GM19467 (cell line): Measurements from ENCODE around the gene ELMO1.

ENCODE experiments used
- ATAC-seq: cut with Tn5 transposase; IDR thresholded peaks from one replicate; pipeline ENCODE4 v1.9.1; 2021; ENCODE audit warnings: mild to moderate bottlenecking, moderate library complexity; ENCODE audit not compliant: unreplicated experiment

The ELMO1 gene

DNA sequence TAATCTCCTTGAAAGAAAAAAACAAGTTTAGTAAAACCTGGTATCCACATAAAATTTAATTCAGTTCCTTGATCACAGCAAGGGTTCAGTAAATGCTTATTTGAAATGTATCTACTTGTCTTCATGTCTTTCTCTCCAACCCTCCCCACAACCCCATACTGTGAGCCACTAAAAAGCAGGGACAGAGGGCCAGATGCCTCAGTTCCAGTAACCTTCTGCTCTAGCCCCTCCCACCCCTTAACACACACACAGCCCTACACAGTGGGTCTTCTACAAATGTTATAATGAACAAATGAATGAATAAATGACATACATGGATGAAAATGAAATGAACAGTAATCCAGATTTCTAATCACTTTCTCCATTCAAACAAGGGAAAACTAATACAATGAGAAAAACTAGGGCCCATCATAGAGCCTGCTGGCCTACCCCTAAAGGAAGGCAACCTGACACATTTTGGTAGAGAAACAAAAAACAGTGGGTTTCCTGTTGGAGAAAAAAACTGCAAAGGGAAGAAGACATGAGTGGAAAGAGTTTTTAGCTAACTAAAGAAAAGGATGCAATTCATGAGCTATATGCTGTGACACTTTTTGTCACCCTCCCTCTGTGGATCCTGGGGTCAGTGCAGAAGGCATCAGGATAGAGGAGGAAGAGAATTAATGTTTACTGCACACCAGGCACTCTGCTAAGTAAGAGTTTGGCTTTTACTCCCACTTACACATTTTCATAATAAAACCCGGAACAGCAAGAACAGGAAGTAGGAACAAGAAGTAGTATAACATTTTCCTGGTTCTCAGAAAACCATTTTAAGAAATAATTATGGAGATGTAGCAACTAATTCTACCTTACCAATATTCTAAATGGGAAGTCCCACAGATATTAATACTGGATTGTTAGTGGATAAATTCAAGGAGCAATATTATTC lies 38.1 kb downstream of the ELMO1 start:
- no peak for ATAC-seq

DNA sequence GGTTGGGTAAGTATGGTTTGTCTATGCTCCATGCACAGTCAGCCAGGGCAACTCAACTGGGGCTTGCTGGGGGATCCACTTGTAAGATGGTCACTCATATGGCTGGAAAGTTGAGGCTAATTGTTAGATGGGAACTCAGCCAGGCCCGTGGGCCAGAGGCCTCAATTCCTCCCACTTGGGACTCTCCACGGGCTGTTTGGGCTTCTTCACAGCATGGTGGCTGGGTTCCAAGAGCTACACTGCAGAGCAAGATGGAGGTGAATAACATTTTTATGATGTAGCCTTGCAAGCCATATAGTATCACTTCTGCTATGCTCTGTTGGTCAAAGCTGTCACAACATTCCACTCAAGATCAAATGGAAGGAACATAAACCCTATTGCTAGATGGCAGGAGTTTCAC lies 39.2 kb downstream of the ELMO1 start:
- no peak for ATAC-seq

DNA sequence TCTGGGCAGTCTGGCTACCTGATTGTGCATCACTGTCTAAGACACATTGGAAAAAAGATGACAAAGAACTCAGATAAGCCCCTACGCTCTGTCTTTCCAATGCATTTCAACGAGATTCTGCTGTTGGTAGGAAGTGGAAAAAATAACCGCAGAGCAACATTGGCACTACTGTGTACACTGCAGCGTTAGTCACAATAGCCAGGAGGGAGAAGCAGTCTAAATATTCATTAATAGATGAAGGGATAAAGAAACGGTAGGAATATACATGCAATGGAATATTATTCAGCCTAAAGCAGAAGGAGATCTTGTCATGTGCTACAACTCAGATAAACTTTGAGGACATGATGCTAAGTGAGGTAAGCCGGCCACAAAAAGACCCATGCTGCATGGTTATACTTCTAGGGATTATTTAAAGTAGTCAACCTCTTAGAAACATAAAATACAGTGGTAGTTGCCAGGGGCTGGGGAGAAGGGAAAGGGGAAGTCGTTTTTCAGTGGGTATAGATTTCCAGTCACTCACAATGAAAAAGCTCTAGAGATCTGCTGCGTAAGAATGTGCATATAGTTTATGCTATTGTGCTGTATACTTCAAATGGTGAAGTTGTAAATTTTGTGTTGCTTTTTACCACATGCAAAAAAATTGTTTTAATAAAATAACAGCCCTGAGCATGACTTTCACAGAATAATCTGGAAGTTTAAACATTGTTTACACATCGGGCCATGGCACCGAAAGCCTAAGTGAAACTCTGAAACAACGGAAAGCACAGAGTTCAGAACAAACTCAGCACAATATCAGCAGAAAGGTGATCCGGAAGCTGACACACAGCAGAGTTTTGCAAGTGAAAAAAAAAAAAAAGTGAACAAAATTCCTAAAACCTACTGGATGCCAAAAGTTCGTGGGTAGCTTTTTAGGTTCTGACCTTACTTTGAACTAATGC lies 40.1 kb downstream of the ELMO1 start:
- no peak for ATAC-seq

DNA sequence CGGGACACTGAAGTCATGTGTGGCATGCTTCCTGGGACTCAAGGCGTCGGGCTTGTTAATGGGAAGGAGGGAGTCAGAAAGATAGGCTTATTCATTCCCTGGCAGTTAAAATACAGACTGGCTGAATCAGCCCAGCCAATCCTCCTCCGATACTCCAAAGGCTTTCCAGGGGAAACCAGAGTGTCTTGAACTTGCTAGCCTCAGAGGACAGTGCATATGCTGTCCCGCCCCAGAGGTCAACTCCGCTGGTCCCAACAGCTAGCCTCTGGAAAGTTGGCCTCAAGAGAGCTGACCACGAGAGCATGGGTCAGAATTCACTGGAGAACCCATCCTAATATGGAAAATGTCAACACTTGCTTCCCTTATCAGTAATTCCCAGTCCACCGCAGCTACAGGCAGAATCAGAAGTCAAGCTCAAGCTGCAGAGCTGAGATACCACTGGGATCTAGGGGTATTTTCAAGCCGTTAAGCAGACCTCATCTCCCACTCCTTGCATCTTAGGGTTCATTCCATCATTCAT lies 43.0 kb downstream of the ELMO1 start:
- ATAC-seq, result no peak

DNA sequence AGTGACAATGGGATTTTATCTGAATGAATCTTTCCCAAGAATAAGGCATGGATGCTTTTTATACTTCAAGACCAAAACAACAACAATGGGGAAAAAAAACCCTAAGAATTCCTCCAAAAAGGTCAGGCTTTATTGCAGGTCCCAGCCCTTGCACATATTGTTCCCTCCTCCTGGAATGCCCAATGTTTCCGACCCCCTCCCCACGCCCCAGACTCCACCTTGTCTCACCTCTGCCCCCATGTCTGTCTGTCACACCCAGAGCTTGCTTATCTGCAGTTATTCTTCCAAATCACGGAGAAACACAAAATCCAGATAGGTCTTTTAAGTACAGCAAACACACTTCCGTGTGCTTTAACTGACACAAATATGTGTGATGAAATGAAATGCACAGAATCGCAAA lies 43.5 kb downstream of the ELMO1 start:
- ATAC-seq, result no peak

DNA sequence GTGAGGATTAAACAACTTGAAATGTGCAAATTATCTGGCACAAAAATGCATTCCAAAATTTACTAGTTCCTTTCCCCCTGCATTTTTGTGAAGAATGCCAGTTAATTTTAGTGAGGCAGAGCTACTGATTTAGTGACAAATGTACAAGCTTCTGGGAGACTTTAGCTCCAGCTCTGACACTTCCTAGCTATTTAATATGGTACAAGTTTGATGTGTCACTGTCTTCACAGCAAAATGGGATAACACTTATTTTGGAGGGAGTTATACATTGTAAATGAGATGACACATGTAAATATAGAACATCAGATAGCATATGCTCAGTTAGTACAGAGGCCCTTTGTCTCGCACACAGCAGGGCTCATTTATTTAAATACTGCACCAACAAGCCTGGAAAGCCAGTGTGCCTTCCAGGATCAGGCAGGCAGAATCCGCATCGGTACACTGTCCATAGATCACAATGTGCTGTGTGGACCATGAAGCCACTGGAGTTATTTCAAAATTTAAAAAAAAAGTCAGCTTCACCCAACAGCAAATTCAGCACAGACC lies 48.7 kb downstream of the ELMO1 start:
- ATAC-seq, result no peak

DNA sequence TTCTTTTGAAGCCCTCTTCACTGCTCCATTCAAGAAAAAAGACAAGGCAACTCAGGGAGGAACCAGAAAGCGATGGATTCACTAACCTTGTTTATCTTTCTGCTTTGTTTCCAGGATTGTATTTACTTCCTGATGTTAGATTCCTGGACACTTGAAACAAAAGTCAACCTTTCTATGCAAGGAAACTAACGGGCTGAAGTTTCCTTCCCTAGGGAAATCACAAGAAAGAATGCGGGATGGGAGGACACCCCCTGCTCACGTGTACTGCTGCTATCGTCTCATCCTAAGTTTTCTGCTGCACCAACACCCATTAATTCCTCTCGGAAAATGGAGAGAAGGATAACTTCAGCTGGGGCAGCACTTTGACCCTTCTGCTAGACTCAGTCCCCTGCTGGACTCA lies 50.3 kb downstream of the ELMO1 start:
- no peak for ATAC-seq

DNA sequence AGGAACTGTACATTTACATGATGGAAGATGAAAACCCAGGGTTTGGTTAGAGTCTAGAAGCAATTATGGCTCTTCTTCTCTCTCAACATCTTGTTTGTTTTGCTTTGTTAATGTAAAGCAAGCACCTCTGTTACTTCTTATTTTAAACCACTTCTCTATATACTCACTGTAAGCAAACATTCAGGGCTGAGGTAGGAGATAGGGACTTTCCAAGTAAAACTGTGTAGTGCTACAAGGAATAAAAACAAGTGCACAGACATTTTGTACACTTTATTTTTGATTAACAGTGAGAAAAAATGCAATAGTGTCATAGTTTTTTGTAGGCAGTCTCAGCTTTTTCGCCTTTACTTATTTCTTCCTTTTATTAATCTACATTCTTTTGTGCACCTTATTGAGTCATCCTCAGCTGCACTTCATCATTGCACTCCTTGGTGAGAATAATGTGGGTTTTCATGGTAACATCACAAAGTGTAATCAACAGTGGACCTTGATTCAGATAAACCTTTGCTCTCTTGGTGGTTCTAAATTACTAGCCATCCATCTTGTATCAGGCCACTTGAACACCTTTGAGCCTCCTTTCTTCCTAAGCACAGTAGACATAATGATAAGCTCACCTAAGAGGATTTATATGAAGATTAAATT lies 52.9 kb downstream of the ELMO1 start:
- ATAC-seq, result no peak

DNA sequence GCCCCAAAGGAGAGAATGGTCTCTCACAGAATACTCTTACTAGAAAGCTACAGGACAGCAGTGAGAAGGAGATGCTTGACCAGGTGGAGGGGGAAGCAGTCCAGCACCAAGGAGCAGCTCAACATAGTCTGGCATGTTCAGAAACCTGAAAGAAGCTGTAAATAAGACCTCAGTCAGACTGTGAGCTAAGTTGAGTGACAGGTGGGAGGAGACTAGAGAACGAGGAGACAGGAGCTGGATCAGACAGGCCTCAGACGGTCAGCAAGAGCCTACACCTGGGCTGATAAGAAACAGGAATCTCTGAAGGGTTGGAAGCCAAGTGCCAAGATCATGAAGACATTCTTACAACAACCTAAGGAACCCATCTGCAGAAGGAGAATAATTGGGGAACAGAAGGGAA lies 54.5 kb downstream of the ELMO1 start:
- ATAC-seq, result no peak

DNA sequence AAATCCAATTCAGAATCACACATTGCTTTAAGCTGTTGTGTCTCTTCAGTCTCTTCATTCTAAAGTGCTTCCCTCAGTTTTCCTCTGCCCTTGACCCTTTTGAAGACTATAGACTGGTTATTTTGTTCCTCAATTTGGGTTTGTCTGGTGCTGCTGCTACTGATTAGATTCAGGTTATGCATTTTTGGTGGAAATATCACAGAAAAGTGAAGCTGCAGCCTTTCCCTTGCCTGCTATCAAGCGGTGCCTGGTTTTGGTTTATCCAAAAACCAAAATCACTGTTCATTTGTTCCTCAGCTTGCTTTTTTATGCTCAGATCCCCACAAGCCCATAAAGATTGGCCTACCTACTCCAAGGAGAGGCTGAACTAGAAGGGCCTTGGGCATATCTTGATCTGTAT lies 55.2 kb downstream of the ELMO1 start:
- ATAC-seq, result no peak

DNA sequence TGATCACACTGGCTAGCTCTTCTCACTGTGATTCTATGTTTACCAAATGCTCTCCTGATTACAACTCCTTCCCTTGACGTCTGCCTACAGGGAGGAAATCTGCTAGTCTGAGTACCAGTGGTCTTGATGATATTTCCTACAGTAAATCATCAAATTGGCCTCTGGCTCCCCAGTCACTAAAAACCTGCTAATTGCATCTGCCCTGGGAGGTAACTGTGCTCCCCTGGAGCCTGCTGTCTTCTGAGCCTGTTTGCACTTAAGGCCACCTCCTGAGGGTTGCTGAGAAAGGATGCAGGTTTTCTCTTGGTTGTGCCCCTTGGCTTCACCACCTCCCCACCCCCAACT lies 56.0 kb downstream of the ELMO1 start:
- ATAC-seq, result no peak

DNA sequence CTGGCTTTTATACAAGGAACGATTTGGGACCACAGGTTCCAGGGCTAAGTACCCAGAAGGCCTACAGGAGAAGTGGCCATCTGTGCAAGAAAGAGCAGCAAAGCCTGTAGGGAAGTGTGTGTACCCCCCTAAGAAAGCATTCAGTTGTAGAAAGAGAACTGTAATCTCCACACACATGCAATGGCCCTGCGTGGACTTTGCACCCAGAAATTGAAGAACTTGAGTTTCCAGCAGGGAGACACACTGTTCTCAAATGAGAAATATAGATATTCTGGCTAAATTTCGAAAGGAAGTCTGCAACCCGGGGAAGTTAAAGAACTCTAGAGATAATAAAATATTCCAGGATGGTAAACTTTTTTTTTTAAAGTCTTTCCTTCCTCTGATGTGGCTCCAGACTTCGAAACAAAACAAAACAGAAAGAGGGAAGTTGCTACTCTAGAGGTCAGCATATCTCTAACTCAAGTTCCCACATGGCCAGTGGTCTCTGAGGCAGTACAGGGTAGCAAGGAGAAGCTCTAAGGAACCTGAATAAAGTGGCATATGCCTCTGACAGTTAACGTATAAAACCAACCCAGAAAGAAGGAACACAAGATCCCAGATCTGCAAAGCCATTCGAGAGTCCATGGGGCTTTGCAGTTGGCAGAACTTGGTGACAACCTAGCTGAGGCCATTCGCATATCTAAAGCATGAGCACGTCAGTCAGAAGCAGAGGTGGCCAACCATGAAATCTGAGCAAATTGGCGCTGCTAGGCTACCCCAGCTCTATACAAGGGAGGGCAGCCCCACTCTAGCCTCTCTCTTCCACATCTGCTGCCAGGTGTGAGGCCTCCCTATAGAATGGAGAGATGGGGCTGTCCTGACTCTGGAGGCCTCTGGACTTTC lies 56.6 kb downstream of the ELMO1 start:
- no peak for ATAC-seq

DNA sequence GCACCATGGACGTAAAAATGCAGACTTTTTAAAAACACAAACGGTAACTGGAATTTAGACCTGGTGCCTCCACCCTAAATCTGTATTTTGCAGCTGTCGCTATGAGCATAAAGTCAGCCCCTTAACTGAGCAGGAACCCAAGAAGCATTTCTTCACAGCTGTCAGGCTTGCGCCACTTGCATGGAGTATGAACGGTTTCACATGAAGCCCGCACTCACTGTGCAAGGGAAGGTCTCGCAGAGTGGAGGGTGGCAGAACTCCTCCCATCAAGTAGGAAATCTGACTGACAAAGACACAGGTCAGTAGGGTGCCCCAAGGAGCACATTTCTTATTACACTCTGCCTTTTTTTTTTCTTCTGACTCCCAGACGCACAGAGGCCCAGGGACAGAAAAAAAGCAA lies 58.5 kb downstream of the ELMO1 start:
- no peak for ATAC-seq

DNA sequence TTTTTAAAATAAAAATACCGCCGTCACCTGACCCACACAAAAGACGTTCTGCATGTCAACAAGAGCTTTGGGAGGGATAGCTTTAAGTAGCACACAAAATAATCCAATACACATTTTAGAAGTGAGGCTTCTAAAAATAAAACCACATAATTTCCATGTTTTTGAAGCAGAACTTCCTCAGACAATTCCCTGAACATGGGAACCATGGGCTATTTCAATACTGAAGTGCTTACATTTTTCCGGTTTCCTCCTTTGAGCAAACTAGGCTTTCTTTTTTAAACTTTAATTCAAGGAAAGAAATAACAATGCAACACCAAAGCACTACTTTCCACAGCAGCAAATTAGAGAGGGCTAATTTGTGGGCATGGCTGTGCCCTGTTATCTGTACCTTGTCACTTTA lies 59.9 kb downstream of the ELMO1 start:
- no peak for ATAC-seq

DNA sequence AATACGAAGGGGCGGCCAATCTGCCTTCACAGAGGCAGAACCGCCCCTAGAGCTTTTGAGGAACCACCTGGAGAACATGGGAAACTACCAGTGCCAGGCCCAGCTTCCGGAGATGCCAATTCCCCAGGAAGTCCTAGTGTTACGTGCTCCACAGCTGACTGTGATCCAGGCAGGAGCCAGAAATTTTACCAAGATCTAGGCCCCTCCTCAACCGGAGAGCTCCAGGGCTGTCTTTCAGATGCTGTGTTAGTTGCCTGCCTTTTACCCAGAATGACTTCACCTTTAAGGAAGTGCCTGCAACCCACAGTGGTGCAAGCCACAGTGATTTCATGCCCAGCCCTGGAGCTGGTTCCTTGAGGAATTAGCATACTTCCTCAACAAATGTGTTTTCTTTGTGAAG lies 62.9 kb downstream of the ELMO1 start:
- ATAC-seq, result no peak

DNA sequence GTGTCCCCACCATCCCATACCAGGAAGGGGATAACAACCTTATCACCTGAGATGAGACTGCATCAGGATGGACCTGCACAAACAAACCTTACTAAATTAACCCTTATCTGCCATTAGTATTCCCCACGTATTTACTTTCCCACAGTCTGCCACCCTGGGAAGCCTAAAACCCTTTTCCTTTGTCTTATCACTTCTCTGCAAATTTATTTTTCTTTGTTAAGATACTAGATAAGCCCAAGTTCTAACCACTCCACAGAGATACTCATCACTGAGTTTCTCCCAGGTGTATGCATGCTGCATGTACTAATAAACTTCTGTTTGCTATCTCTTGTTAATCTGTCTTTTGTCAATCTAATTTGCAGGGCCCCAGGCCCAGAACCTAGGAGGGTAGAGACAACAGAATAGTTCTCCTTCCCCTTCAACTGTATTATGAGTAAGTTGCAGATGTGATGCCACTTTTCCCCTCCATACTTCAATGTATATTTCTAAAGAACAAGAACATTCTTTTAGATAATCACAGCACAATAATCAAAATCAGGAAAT lies 66.0 kb downstream of the ELMO1 start:
- ATAC-seq, result no peak

DNA sequence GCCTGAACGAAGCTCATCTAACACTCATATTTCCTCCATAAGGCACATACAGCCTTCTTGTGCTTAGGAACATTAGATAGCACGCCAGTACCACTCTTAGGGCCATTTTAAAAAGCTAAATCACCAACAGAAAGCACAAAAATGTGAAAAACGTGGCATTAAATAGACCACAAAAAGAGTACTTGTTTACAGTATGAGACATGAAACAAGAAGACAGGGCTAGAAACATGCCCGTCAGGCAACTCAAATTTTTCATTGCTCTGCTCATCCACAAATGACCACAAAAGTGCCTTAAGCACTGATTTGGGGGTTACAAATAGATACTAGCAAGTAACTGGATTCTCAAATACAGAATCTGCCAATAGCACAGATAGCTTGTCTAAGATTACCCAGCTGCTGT lies 67.8 kb downstream of the ELMO1 start:
- no peak for ATAC-seq

DNA sequence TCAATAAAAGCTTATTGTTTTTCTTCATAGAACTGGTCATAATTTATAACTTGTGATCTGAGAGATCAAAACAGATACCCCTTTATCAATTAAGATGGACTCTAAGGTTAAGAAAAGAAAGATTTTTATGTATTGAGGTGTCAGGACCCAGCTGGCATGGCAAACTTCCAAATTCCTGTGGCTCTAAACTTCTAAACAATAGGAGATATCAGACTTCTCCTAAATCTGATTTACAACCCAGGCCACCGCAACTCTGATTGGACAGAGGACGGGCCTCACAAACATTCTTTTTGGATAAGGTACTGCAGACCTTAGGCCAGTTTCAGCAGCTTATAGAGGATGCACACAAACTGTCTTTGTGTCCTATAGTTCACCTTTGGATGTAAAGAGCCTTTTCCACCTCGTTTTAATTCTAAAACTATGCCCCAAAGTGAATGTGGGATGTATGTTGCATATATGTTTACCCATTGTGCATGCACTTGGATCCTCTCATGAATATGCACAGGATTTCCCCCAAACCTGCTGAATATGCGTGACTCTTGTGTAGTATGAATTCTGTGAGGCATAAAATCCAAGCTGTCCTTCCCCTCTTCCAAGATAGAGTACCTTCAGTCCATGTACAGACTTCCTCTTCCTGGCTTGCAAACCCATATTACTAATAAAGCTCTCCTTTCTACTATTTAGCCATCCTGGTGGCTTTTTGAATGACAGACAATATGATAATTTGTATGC lies 69.0 kb downstream of the ELMO1 start:
- ATAC-seq, result no peak

DNA sequence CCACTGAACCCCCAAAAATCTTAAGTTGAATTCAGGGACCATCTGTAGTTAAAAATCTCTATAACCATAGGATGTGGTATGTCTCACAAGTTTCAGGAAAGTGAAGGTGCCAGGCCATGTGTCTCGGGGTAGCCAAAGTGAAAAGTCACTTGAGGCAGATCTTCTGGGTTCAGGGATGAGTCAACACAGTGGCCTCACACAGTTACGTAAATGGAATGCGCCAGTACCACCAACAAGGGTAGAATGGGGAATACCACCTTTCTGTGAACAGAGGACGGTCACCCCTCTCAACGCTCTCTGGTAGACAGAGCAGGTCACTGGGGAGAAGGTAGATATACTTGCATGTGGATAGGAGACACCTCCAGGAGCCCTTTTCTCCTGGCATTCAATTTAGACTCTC lies 71.4 kb downstream of the ELMO1 start:
- no peak for ATAC-seq
